ENCODE measurements around the gene IGF1R. TPM values are rescaled to one million over a fixed set of nuclear protein-coding genes. Genes with fewer than 3 reads are reported as not detected.

The IGF1R gene
- polyA plus RNA-seq, 1 experiment: 36.2 TPM

DNA sequence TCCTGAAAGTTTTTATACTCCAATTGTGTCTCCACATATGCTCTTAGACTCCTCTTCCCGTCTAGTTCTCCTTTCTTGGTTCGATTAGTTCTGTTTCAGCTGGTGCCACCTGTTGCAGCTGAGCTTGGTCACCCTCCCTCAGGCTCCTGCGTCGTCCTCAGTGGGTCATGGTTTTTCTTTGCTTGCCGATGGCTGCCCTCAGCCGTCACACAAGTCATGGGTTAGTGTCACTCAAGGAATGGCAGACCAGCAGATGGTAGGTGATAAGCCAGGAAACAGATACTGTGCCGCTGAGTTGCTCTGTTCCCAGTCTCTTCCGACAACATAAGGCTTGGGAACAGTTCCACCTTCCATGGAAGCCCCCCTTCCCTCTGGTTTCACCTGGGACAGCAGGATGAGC, 109.9 kb downstream of the IGF1R start:
- Histone ChIP-seq H3K27me3 (ENCODE audit: control insufficient read depth, insufficient read depth, low read length) (no peaks in the 10 kb centered on the region), H3K36me3 (ENCODE audit: control insufficient read depth, insufficient read depth, low read length) (no peaks in the 10 kb centered on the region), H3K4me3 (ENCODE audit: low read depth, low read length) (no peak overlapping the region)
- ChIA-PET CTCF (interaction anchor here (4.5 kb wide), 1 partner anchor 21 kb away, joined by 16 read pairs; no protein-coding TSS in a partner anchor), POLR2A (no interaction called here)
- TF ChIP-seq, protein P1, sequence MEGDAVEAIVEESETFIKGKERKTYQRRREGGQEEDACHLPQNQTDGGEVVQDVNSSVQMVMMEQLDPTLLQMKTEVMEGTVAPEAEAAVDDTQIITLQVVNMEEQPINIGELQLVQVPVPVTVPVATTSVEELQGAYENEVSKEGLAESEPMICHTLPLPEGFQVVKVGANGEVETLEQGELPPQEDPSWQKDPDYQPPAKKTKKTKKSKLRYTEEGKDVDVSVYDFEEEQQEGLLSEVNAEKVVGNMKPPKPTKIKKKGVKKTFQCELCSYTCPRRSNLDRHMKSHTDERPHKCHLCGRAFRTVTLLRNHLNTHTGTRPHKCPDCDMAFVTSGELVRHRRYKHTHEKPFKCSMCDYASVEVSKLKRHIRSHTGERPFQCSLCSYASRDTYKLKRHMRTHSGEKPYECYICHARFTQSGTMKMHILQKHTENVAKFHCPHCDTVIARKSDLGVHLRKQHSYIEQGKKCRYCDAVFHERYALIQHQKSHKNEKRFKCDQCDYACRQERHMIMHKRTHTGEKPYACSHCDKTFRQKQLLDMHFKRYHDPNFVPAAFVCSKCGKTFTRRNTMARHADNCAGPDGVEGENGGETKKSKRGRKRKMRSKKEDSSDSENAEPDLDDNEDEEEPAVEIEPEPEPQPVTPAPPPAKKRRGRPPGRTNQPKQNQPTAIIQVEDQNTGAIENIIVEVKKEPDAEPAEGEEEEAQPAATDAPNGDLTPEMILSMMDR (IDR thresholded peaks at IDR 0.05; ENCODE audit: insufficient read depth, low read depth, low read length): no peak
- no peak for DNase-seq (ENCODE audit: low read depth)

DNA sequence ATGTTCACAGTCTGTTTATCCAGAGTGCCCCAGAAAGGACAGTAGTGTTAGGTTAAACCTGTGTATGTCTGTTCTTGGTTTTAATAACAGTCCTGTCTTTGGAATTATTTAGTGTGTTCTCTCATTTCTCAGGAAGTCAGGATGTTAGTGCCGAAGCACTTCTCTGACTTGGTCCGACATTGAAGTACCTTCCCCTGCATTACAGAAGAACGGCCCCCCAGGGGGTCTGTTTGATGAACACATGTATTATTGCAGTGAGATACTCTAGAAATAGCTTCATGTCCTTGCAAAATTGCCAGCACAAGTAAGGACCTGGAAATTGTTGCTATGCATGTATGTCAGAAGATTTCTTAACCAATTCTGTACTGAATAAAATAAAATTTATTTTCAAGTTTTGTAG, 110.9 kb downstream of the IGF1R start:
- ChIA-PET POLR2A (no interaction called here), CTCF (interaction anchor here (1.1 to 4.5 kb wide), 2 partner anchors 10 to 20 kb away, joined by 3 to 16 read pairs; no protein-coding TSS in a partner anchor)
- DNase-seq (ENCODE audit: low read depth): no peak
- TF ChIP-seq, protein P1 (IDR thresholded peaks at IDR 0.05; ENCODE audit: insufficient read depth, low read depth, low read length): no peak
- Histone ChIP-seq H3K36me3 (ENCODE audit: control insufficient read depth, insufficient read depth, low read length) (no peaks in the 10 kb centered on the region), H3K27me3 (ENCODE audit: control insufficient read depth, insufficient read depth, low read length) (no peaks in the 10 kb centered on the region), H3K4me3 (ENCODE audit: low read depth, low read length) (no peak overlapping the region)

DNA sequence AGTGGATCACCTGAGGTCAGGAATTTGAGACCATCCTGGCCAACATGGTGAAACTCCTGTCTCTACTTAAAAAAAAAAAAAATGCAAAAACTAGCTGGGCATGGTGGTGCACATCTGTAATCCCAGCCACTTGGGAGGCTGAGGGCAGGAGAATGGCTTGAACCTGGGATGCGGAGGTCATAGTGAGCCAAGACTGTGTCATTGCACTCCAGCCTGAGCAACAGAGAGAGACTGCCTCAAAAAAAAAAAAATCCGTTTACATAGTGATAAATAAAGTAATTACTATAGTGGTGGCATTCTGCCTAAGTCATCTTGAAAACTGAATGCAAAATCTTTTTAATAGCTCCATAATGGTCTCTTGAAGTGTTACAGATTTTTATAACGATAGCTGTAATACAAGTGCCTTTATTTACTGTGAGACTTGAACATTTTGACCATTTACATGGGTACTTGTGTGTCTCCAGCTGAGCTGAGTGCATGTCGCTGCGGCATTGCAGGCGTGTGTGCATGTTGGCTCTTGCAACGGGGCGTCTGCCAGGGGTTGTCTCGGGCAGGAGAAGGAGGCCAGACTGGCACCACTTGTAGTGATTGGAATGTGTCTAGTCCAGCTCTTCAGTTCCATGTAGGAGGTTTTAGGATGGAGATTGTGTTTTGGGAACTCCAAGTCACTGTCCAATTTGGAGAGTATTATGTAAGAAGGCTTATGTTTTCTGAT, 111.9 kb downstream of the IGF1R start:
- TF ChIP-seq, protein P1 (IDR thresholded peaks at IDR 0.05; ENCODE audit: insufficient read depth, low read depth, low read length): no peak
- ChIA-PET CTCF (interaction anchor here (1.3 to 4.5 kb wide), 2 partner anchors 19 to 91 kb away, joined by 8 to 16 read pairs; no protein-coding TSS in a partner anchor), POLR2A (no interaction called here)
- H3K27me3 ChIP-seq (ENCODE audit: control insufficient read depth, insufficient read depth, low read length): no peaks in the 10 kb centered on the region
- no peaks in the 10 kb centered on the region for H3K36me3 ChIP-seq (ENCODE audit: control insufficient read depth, insufficient read depth, low read length)
- H3K4me3 ChIP-seq (ENCODE audit: low read depth, low read length): no peak overlapping the region
- DNase-seq (ENCODE audit: low read depth): no peak

DNA sequence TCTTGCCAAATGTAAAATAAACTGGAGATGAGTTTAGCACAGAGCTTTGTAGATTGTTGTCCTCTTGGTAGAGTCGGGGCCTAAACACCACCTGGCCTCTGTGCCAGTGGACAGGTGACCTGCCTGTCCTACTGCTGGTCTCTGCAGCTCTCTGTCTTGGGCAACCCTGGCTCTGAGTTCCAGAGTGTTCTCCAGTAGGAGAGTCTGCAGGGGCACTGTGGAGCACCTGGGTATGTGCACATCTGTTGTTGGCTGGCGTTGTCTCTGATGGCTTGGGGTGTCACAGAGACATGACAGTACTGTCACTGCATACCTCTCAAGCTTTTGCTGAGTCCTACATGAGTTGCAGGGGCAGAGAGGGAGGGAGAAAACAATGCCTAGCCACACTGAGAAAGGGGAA, 112.6 kb downstream of the IGF1R start:
- H3K27me3 ChIP-seq (ENCODE audit: control insufficient read depth, insufficient read depth, low read length): no peaks in the 10 kb centered on the region
- TF ChIP-seq, protein P1 (IDR thresholded peaks at IDR 0.05; ENCODE audit: insufficient read depth, low read depth, low read length): no peak
- no peak for DNase-seq (ENCODE audit: low read depth)
- CTCF ChIA-PET: interaction anchor here (1.3 to 4.5 kb wide), 2 partner anchors 18 to 90 kb away, joined by 8 to 16 read pairs; no protein-coding TSS in a partner anchor
- POLR2A ChIA-PET: no interaction called here
- H3K4me3 ChIP-seq (ENCODE audit: low read depth, low read length): no peak overlapping the region
- H3K36me3 ChIP-seq (ENCODE audit: control insufficient read depth, insufficient read depth, low read length): no peaks in the 10 kb centered on the region

DNA sequence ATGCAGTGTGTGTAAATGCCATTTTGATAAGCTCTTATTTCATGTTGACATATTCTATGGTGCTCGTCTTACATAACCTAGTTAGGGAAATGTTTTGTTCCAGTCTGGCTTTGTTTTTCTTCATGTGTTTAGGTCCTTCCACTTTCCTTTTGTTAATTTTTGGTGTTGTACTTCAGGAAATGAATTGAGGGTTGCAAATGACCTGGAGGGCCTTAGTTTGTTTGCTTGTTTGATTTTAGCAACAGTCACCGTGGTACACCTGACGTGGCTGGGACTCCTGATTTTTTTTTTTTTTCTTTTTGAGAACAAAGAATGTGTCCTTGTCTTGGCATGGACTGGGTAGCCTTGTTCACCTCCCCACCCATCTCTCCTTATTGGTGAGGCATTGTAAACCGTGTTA, 114.8 kb downstream of the IGF1R start:
- CTCF ChIA-PET: no interaction called here
- Histone ChIP-seq H3K4me3 (ENCODE audit: low read depth, low read length) (no peak overlapping the region), H3K36me3 (ENCODE audit: control insufficient read depth, insufficient read depth, low read length) (no peaks in the 10 kb centered on the region), H3K27me3 (ENCODE audit: control insufficient read depth, insufficient read depth, low read length) (no peaks in the 10 kb centered on the region)
- no peak for DNase-seq (ENCODE audit: low read depth)
- POLR2A ChIA-PET: no interaction called here
- TF ChIP-seq, protein P1 (IDR thresholded peaks at IDR 0.05; ENCODE audit: insufficient read depth, low read depth, low read length): no peak
